ENCODE measurements around the gene ZNF618. TPM values are rescaled to one million over a fixed set of nuclear protein-coding genes. Genes with fewer than 3 reads are reported as not detected.

The ZNF618 gene
- polyA plus RNA-seq, 1 donor (not counting 4 experiments of a cell fraction or from before 2014, with no cell fraction given) = 2.5 TPM

DNA sequence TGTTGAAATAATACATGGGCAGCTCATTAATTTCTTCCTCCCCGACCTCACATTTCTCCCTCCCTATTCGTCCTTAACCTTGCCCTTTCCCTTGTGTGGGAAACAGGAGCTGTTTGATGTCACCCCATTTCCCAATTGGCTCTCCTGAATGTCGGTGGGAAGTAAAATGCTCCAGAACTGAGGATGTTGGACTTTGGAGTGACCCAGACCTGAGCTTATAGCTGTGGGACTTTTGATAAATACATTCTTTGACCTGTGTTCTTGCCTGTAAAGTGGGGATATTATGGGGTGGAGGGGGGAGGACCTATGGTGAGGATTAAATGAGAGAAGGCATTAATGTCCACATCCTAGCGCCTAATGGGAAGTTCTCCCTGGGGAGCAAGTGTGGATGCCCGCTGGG, 91.3 kb downstream of the ZNF618 start:
- dilution Hi-C loops (cut with MboI; ENCODE audit: extremely low pct_ligation_motif_present, low sequenced_read_pairs) = no loop called here
- Histone ChIP-seq H2AFZ (ENCODE audit: control insufficient read depth, low read length) (no peak overlapping the region), H4K20me1 (ENCODE audit: control insufficient read depth, extremely low read depth, insufficient read depth, low read length) (no peaks in the 10 kb centered on the region), H3K36me3 (ENCODE audit: control insufficient read depth in 2 of 2, extremely low read depth in 1 of 2, insufficient read depth in 2 of 2, low read length in 2 of 2) (no peaks in the 10 kb centered on the region), H3K4me2 (ENCODE audit: control insufficient read depth, extremely low read depth, insufficient read depth, low read depth, low read length) (no peak overlapping the region), H3K27me3 (ENCODE audit: control insufficient read depth, extremely low read depth, insufficient read depth, low read length) (no peaks in the 10 kb centered on the region), H3K27ac (ENCODE audit: control insufficient read depth, insufficient read depth, low read length) (no peak overlapping the region), H3K9me3 (ENCODE audit: control insufficient read depth, low read depth, low read length) (no peaks in the 10 kb centered on the region), H3K79me2 (ENCODE audit: control insufficient read depth, insufficient read depth, low read length) (no peaks in the 10 kb centered on the region), H3K9me1 (ENCODE audit: control insufficient read depth, extremely low read depth, insufficient read depth, low read length) (peaks cover 2% of the 10 kb centered on the region), H3K4me3 (ENCODE audit: control insufficient read depth in 2 of 3, extremely low read depth in 1 of 3, insufficient read depth in 2 of 3, low read depth in 1 of 3, low read length in 3 of 3) (no peak overlapping the region), H3K9ac (ENCODE audit: control insufficient read depth, extremely low read depth, insufficient read depth, low read length) (no peak overlapping the region), H3K4me1 (ENCODE audit: control insufficient read depth, extremely low read depth, insufficient read depth, low read length) (no peaks in the 10 kb centered on the region)
- FAIRE-seq (no peak), DNase-seq (ENCODE audit: low read depth, low spot score) (no peak)
- TF ChIP-seq EZH2 (IDR thresholded peaks at IDR 0.05; ENCODE audit: low read length) = no peak
- TF ChIP-seq, protein P1, sequence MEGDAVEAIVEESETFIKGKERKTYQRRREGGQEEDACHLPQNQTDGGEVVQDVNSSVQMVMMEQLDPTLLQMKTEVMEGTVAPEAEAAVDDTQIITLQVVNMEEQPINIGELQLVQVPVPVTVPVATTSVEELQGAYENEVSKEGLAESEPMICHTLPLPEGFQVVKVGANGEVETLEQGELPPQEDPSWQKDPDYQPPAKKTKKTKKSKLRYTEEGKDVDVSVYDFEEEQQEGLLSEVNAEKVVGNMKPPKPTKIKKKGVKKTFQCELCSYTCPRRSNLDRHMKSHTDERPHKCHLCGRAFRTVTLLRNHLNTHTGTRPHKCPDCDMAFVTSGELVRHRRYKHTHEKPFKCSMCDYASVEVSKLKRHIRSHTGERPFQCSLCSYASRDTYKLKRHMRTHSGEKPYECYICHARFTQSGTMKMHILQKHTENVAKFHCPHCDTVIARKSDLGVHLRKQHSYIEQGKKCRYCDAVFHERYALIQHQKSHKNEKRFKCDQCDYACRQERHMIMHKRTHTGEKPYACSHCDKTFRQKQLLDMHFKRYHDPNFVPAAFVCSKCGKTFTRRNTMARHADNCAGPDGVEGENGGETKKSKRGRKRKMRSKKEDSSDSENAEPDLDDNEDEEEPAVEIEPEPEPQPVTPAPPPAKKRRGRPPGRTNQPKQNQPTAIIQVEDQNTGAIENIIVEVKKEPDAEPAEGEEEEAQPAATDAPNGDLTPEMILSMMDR (optimal IDR thresholded peaks at IDR 0.05 in 1 of 3, IDR thresholded peaks at IDR 0.05 in 1 of 3, conservative IDR thresholded peaks at IDR 0.05 in 1 of 3; ENCODE audit: extremely low read depth in 1 of 3, insufficient read depth in 2 of 3, low read length in 3 of 3) = no peak

DNA sequence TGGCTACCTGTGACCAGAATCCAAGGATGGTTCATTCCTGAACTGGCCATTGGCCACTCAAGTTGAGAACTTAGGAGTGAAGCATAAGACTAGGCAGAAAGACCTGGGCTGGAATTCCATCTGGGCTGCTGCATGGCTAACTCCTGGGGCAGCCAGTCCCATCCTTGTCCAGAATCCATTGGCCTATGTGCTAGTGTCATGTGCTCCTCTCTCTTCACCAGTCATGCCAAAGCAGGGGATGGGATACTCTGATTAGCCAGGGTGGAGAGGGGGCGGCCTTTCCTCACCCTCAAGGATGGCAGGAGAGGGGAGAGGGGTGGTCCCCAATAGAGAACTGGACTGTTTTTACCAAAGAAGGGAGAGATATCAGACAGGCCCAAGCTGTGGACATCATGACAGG, 93.2 kb downstream of the ZNF618 start:
- Histone ChIP-seq H3K27me3 (ENCODE audit: control insufficient read depth, extremely low read depth, insufficient read depth, low read length) (no peaks in the 10 kb centered on the region), H3K9me3 (ENCODE audit: control insufficient read depth, low read depth, low read length) (no peaks in the 10 kb centered on the region), H3K4me2 (ENCODE audit: control insufficient read depth, extremely low read depth, insufficient read depth, low read depth, low read length) (no peak overlapping the region), H3K79me2 (ENCODE audit: control insufficient read depth, insufficient read depth, low read length) (no peaks in the 10 kb centered on the region), H3K36me3 (ENCODE audit: control insufficient read depth in 2 of 2, extremely low read depth in 1 of 2, insufficient read depth in 2 of 2, low read length in 2 of 2) (no peaks in the 10 kb centered on the region), H3K4me1 (ENCODE audit: control insufficient read depth, extremely low read depth, insufficient read depth, low read length) (no peaks in the 10 kb centered on the region), H3K27ac (ENCODE audit: control insufficient read depth, insufficient read depth, low read length) (no peak overlapping the region), H3K9me1 (ENCODE audit: control insufficient read depth, extremely low read depth, insufficient read depth, low read length) (peaks cover 2% of the 10 kb centered on the region), H3K4me3 (ENCODE audit: control insufficient read depth in 2 of 3, extremely low read depth in 1 of 3, insufficient read depth in 2 of 3, low read depth in 1 of 3, low read length in 3 of 3) (no peak overlapping the region), H3K9ac (ENCODE audit: control insufficient read depth, extremely low read depth, insufficient read depth, low read length) (no peak overlapping the region), H2AFZ (ENCODE audit: control insufficient read depth, low read length) (no peak overlapping the region), H4K20me1 (ENCODE audit: control insufficient read depth, extremely low read depth, insufficient read depth, low read length) (no peaks in the 10 kb centered on the region)
- no peak for TF ChIP-seq EZH2 (IDR thresholded peaks at IDR 0.05; ENCODE audit: low read length)
- TF ChIP-seq, protein P1 (optimal IDR thresholded peaks at IDR 0.05 in 1 of 3, IDR thresholded peaks at IDR 0.05 in 1 of 3, conservative IDR thresholded peaks at IDR 0.05 in 1 of 3; ENCODE audit: extremely low read depth in 1 of 3, insufficient read depth in 2 of 3, low read length in 3 of 3) = no peak
- FAIRE-seq = no peak
- dilution Hi-C loops (cut with MboI; ENCODE audit: extremely low pct_ligation_motif_present, low sequenced_read_pairs) = no loop called here
- no peak for DNase-seq (ENCODE audit: low read depth, low spot score)
